Ishikawa (cell line): ENCODE results near the gene LVRN.

Experiments
- CEBPB ChIP-seq: IDR thresholded peaks from 2 replicates; pipeline ENCODE4 v1.6.1; 2012
- CREB1 ChIP-seq: IDR thresholded peaks from 2 replicates; pipeline ENCODE4 v1.6.1; 2012; ENCODE audit warnings: low read depth
- EGR1 ChIP-seq: IDR thresholded peaks from 2 replicates; pipeline ENCODE4 v1.6.1; 2012
- EP300 ChIP-seq: IDR thresholded peaks from 2 replicates; pipeline ENCODE4 v1.6.1; 2012; ENCODE audit warnings: borderline replicate concordance
- FOXM1 ChIP-seq: IDR thresholded peaks from 2 replicates; pipeline ENCODE4 v1.6.1; 2012; ENCODE audit warnings: low read depth, borderline replicate concordance
- MAX ChIP-seq: IDR thresholded peaks from 2 replicates; pipeline ENCODE4 v1.6.1; 2012
- NFIC ChIP-seq: IDR thresholded peaks from 2 replicates; pipeline ENCODE4 v1.6.1; 2012
- RAD21 ChIP-seq: IDR thresholded peaks from 2 replicates; pipeline ENCODE4 v1.6.1; 2012; ENCODE audit warnings: low read depth
- REST ChIP-seq: IDR thresholded peaks from 2 replicates; pipeline ENCODE4 v1.6.1; 2012; ENCODE audit warnings: low read depth, mild to moderate bottlenecking
- TAF1 ChIP-seq: IDR thresholded peaks from 2 replicates; pipeline ENCODE4 v1.6.1; 2012; ENCODE audit warnings: low read depth, mild to moderate bottlenecking
- TCF12 ChIP-seq: IDR thresholded peaks from 2 replicates; pipeline ENCODE4 v1.6.1; 2012; ENCODE audit warnings: low read depth
- TEAD4 ChIP-seq: IDR thresholded peaks from 2 replicates; pipeline ENCODE4 v1.6.1; 2012
- USF1 ChIP-seq: IDR thresholded peaks from 2 replicates; pipeline ENCODE4 v1.6.1; 2012
- YY1 ChIP-seq: IDR thresholded peaks from 2 replicates; pipeline ENCODE4 v1.6.1; 2012; ENCODE audit warnings: low read depth
- ZBTB7A ChIP-seq: IDR thresholded peaks from 2 replicates; pipeline ENCODE4 v1.6.1; 2012; ENCODE audit warnings: low read depth

The LVRN gene

DNA sequence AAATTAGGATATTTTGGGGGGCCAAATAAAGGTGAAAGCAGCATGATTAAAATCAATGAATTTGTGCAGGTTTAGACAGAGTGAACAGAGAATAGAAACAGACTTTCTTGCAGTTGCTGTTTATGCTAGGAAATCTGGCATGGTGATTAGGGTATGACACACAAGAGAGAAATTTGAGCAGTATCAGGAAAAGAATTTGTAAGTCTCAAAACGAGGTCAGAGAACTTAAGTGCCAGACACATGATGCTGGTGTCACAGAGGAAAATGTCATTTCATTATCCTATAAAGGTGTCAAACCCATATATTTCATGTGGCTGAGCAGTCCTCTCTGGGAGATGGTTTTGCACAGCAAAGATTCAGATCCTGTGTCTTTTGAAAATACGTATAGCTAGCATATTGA lies 15.7 kb downstream of the LVRN start:
- TF ChIP-seq CEBPB = no peak
- no peak for TF ChIP-seq EP300
- no peak for TF ChIP-seq MAX
- no peak for TF ChIP-seq USF1
- TF ChIP-seq TCF12 = no peak
- TF ChIP-seq TEAD4 = no peak

DNA sequence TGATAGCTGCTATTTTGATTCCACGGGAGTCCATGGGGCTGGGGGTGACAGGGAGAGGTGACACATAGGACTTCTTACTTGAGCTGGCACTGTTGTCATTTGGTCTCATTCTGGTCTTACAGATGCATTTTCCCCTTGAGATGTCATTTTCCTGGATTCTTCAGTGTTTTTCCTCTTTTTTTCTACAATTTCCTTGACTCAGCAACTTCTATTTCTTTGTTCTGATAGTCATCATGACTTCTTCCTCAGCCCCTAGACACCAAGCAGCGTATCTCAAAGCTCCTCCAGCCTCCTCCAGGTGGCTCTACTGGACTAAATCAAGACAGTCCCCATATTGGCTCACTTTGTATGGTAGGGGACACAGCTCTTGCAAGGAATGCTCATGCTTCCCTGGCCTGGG lies 16.5 kb downstream of the LVRN start:
- no peak for TF ChIP-seq TCF12
- no peak for TF ChIP-seq EGR1
- TF ChIP-seq CREB1 = no peak
- no peak for TF ChIP-seq FOXM1
- no peak for TF ChIP-seq MAX

- TF ChIP-seq TEAD4 (no peak), CEBPB (no peak), TCF12 (no peak), YY1 (no peak), NFIC (no peak), FOXM1 (no peak), ZBTB7A (no peak), EP300 (no peak), TAF1 (no peak), EGR1 (no peak), MAX (no peak), RAD21 (no peak), CREB1 (no peak), USF1 (no peak), REST (no peak)
These were observed 17.1 kb downstream of the LVRN start for GRCh38 chr5:115979201-115980041.

DNA sequence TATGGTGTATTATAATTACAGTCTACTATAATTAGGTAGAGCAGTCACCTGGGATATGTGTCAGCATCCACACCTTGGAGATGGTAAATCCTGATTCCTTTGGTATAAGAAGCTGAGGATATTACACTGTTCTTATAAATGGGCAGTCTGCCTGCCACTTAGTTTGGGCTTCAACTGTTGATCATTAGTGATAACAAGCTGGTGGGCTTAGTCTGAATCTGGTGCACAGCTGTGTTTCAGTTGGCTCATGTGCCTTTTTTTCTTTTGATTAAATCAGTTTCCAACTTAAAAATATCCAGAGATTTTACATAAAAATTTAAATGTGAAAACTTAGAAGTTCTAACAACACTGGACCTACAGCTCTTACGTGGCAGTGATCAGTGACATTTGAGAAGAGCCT lies 21.2 kb downstream of the LVRN start:
- TF ChIP-seq USF1 (no peak), RAD21 (no peak), TAF1 (no peak), TEAD4 (no peak), CREB1 (no peak)

DNA sequence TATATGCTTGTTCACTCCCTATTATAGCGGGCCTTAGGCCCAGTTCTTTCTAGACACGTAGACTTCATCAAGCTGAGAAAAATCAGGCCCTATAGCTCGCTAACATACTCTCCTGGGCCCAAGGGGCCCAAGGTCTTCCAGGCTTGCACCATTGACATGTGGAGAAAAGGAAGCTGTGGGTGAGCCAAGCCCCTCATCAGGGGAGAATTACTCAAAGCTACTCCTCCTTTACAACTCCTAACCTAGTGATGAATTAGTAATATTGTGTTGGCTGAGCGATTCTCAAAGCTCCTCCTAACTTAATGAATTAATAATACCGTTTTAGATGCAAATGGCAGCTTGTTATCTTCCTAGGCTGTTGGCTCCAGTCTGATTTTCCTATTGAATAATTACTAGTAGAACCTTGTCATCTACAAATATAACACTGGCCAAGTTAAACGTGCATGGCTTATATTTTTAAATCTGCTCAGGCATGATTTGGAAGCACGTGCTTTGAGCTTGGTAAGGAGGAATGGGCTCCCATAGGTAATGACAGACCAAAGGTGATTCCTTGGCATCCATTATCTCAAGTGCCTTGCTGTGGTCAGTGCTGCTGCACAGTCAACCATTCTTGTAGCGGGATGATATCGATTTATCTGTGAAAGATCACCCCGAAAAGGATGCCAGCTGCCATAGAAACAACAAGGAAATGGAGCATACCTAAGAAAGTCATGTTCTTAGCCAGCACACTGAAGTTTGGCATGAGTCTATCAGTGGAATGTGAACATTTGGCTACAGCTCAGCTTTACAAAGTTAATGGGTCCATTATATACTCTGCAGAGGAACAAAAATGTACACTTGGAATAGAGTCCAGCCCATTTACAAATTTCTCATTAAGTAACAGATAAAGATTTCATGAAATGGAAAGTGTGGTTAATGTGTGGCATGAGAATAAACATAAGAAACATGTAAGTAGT lies 23.8 kb downstream of the LVRN start:
- TF ChIP-seq CEBPB (no peak), FOXM1 (no peak), EP300 (no peak), TEAD4 (no peak), USF1 (no peak), EGR1 (no peak), ZBTB7A (no peak), YY1 (no peak), NFIC (no peak), TAF1 (no peak), RAD21 (no peak), REST (no peak), CREB1 (no peak), TCF12 (no peak), MAX (no peak)
